OCI-LY1 (cell line): Measurements from ENCODE around the gene ZNF346.

Experiments
- H2AFZ ChIP-seq: fragments of 200-600 bp; sonication (generic), shearing (Covaris generic); 2 replicates; pipeline ENCODE4 v1.6.0; 2014; ENCODE audit warnings: antibody characterized with exemption, mild to moderate bottlenecking, low read length
- H3F3A ChIP-seq: fragments of 200-600 bp; sonication (generic), shearing (Covaris generic); 2 replicates; pipeline ENCODE4 v1.6.0; 2014; ENCODE audit warnings: mild to moderate bottlenecking, antibody characterized with exemption, low read length, moderate library complexity; ENCODE audit not compliant: insufficient read depth
- H3K27ac ChIP-seq: fragments of 200-600 bp; sonication (generic); 2 replicates; pipeline ENCODE4 v1.5.1; 2014; ENCODE audit warnings: low read length, mixed run types, mild to moderate bottlenecking, low read depth; ENCODE audit not compliant: poor library complexity, severe bottlenecking
- H3K27me3 ChIP-seq: fragments of 200-600 bp; sonication (generic); 2 replicates; pipeline ENCODE4 v1.6.0; 2014; ENCODE audit warnings: antibody characterized with exemption, mild to moderate bottlenecking, low read length, moderate library complexity; ENCODE audit not compliant: insufficient read depth
- H3K36me3 ChIP-seq: fragments of 200-600 bp; sonication (generic); 2 replicates; pipeline ENCODE4 v1.6.1; 2014; ENCODE audit warnings: mild to moderate bottlenecking, antibody characterized with exemption, low read length, moderate library complexity, mixed read lengths; ENCODE audit not compliant: insufficient read depth
- H3K4me1 ChIP-seq: fragments of 200-600 bp; sonication (generic); 2 replicates; pipeline ENCODE4 v1.5.1; 2014; ENCODE audit warnings: mild to moderate bottlenecking, low read length, moderate library complexity; ENCODE audit not compliant: insufficient read depth, severe bottlenecking
- H3K4me2 ChIP-seq: fragments of 200-600 bp; sonication (generic), shearing (Covaris generic); 2 replicates; pipeline ENCODE4 v1.6.1; 2014; ENCODE audit warnings: low read length
- H3K4me3 ChIP-seq: fragments of 200-600 bp; sonication (generic); 2 replicates; pipeline ENCODE4 v1.5.1; 2014; ENCODE audit warnings: low read length, low read depth, mild to moderate bottlenecking, mixed read lengths; ENCODE audit not compliant: poor library complexity, severe bottlenecking
- H3K79me2 ChIP-seq: fragments of 200-600 bp; shearing (Covaris generic); 2 replicates; pipeline ENCODE4 v1.6.1; 2016; ENCODE audit warnings: mixed run types, low read length, mixed read lengths; ENCODE audit not compliant: insufficient read depth
- H3K9ac ChIP-seq: fragments of 200-600 bp; sonication (generic), shearing (Covaris generic); 2 replicates; pipeline ENCODE4 v1.6.1; 2014; ENCODE audit warnings: mild to moderate bottlenecking, low read length, mixed read lengths
- H3K9me2 ChIP-seq: fragments of 200-600 bp; sonication (generic), shearing (Covaris generic); 2 replicates; pipeline ENCODE4 v1.6.1; 2014; ENCODE audit warnings: low read depth, mild to moderate bottlenecking, low read length, mixed read lengths
- H3K9me3 ChIP-seq: fragments of 200-600 bp; shearing (Covaris generic); 2 replicates; pipeline ENCODE4 v1.6.1; 2014; ENCODE audit warnings: low read length, mixed read lengths
- H4K20me1 ChIP-seq: fragments of 200-600 bp; sonication (generic), shearing (Covaris generic); 2 replicates; pipeline ENCODE4 v1.6.0; 2016; ENCODE audit warnings: mild to moderate bottlenecking, low read length; ENCODE audit not compliant: insufficient read depth
- EZH2 ChIP-seq: fragments of 200-600 bp; sonication (generic), shearing (Covaris generic); IDR thresholded peaks from 2 replicates; pipeline ENCODE4 v1.8.0; 2017; ENCODE audit warnings: borderline replicate concordance, mixed run types, mild to moderate bottlenecking, antibody characterized with exemption, low read length, moderate library complexity, mixed read lengths
- TF ChIP-seq, protein P1 (sequence below): fragments of 200-600 bp; sonication (generic), shearing (Covaris generic); IDR thresholded peaks from 2 replicates; pipeline ENCODE4 v1.5.1; 2017; ENCODE audit warnings: mild to moderate bottlenecking, antibody characterized with exemption, low read length, moderate library complexity, mixed read lengths

The ZNF346 gene

DNA sequence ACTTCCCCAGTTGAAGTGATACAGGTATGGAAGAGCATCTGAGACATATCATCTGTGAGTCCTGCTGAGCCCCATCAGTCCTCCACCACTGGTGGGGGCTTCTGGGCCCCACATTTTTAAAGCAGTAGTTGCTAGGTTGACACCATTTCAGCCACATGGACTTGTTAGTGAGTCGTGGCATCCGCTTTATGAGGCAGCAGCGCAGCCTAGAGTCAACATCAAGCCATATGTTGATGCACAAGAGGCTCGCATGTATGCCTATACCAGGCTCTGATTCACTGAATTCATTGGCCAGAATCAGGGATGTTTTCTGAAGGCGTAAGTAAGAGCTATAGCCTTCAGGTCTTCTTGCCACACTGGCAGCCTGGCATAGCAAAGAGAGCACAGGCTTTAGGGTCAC, 26.8 kb downstream of the ZNF346 start:
- Histone ChIP-seq H3K36me3 (peaks cover 81% of the 10 kb centered on the region), H3K27ac (no peak overlapping the region), H3K9me3 (no peaks in the 10 kb centered on the region), H2AFZ (no peak overlapping the region), H3K9me2 (no peaks in the 10 kb centered on the region), H3K9ac (no peak overlapping the region), H3K4me2 (no peak overlapping the region), H3K27me3 (no peaks in the 10 kb centered on the region), H3K79me2 (no peaks in the 10 kb centered on the region), H3K4me1 (no peaks in the 10 kb centered on the region), H3F3A (no peaks in the 10 kb centered on the region), H4K20me1 (no peaks in the 10 kb centered on the region), H3K4me3 (no peak overlapping the region)
- TF ChIP-seq, protein P1, sequence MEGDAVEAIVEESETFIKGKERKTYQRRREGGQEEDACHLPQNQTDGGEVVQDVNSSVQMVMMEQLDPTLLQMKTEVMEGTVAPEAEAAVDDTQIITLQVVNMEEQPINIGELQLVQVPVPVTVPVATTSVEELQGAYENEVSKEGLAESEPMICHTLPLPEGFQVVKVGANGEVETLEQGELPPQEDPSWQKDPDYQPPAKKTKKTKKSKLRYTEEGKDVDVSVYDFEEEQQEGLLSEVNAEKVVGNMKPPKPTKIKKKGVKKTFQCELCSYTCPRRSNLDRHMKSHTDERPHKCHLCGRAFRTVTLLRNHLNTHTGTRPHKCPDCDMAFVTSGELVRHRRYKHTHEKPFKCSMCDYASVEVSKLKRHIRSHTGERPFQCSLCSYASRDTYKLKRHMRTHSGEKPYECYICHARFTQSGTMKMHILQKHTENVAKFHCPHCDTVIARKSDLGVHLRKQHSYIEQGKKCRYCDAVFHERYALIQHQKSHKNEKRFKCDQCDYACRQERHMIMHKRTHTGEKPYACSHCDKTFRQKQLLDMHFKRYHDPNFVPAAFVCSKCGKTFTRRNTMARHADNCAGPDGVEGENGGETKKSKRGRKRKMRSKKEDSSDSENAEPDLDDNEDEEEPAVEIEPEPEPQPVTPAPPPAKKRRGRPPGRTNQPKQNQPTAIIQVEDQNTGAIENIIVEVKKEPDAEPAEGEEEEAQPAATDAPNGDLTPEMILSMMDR = peak; percentile 11; the same call in 1 of the 2 replicates
- no peak for TF ChIP-seq EZH2

DNA sequence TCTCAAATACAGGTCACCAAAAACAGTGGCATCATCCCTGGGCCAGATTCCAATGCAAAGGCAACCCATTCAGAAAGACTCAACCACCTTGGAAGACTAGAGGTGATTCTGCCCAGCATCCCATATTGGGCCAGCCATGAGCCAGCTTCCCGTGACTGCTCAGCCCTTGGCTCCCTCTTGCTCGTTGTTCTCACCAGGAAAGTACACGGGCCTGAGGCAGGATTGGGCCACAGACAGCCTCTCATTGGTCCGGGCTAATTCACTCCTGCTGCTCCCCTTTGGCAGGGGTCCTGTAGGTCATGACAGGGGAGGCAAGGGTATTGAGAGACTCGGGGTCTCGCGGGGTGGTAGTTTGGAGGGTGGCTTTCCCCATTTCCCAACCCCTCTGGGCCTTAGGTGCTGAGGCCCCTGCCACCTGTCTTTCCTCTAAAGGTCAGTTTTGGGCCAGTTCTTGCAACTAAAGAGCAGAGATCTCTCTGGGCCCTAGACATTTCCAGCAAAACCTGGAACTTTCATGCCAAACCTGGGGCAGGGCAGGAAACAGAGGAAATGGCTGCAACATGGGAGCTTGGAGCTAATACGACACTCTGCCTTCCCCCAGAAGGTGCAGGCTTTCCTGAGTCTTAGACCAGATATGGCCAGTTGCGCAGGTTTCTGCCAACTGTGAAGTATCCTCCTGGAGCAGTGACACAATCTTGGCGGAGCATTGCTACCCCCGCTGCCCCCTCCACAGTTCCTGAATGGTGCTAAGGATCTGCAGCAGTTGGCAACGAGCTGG, 42.2 kb downstream of the ZNF346 start:
- no peak overlapping the region for H3K4me3 ChIP-seq
- H3K79me2 ChIP-seq = no peaks in the 10 kb centered on the region
- no peak overlapping the region for H2AFZ ChIP-seq
- H3K27me3 ChIP-seq = no peaks in the 10 kb centered on the region
- no peaks in the 10 kb centered on the region for H3K9me2 ChIP-seq
- no peak overlapping the region for H3K9ac ChIP-seq
- H4K20me1 ChIP-seq = no peaks in the 10 kb centered on the region
- no peaks in the 10 kb centered on the region for H3K4me1 ChIP-seq
- no peak for TF ChIP-seq EZH2
- TF ChIP-seq, protein P1 = no peak
- no peak overlapping the region for H3K27ac ChIP-seq
- H3K9me3 ChIP-seq = no peaks in the 10 kb centered on the region
- peaks cover 54% of the 10 kb centered on the region for H3K36me3 ChIP-seq
- no peak overlapping the region for H3K4me2 ChIP-seq
- H3F3A ChIP-seq = no peaks in the 10 kb centered on the region

DNA sequence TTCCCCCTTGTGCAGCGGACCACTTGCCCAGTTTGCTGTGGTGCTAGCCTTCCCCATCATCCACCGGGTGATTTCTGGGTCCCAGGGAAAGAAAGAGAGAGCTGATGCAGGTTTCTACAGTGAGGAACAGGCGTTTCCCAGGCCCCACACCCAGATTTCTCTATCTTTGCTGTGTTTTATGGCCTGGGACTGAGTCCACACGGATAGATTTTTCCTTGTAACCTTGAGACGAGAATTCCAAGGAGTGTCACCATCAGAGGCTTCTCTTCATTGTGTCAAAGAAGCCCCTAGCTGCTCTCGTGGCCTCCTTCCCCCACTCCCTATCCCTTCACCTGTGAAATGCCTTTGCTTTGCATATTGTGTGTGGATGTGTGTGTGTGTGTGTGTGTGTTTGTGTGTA, 43.0 kb downstream of the ZNF346 start:
- Histone ChIP-seq H3K4me3 (no peak overlapping the region), H3K36me3 (peaks cover 50% of the 10 kb centered on the region), H3K27ac (no peak overlapping the region), H4K20me1 (no peaks in the 10 kb centered on the region), H3K9me3 (no peaks in the 10 kb centered on the region), H3K4me1 (peaks cover 5% of the 10 kb centered on the region), H3F3A (0 out of 2 replicates have a peak, but pooled peaks cover under 1% of the 10 kb centered on the region), H3K79me2 (no peaks in the 10 kb centered on the region), H3K9ac (no peak overlapping the region), H3K27me3 (no peaks in the 10 kb centered on the region), H2AFZ (no peak overlapping the region), H3K9me2 (no peaks in the 10 kb centered on the region), H3K4me2 (no peak overlapping the region)
- TF ChIP-seq, protein P1 = no peak
- no peak for TF ChIP-seq EZH2
